DOHH2 (cell line): ENCODE data around the gene TMEM214.

Experiments
- H3F3A ChIP-seq: fragments of 200-600 bp; sonication (generic), shearing (Covaris generic); 2 replicates; pipeline ENCODE4 v1.6.0; 2016; ENCODE audit warnings: antibody characterized with exemption, mild to moderate bottlenecking; ENCODE audit not compliant: control insufficient read depth, insufficient read depth
- H3K27ac ChIP-seq: fragments of 200-600 bp; sonication (generic); 2 replicates; pipeline ENCODE4 v1.5.1; 2014; ENCODE audit warnings: low read depth, mild to moderate bottlenecking, low read length, moderate library complexity
- H3K27me3 ChIP-seq: fragments of 200-600 bp; sonication (generic); 2 replicates; pipeline ENCODE4 v1.6.1; 2014; ENCODE audit warnings: mild to moderate bottlenecking, low read length, mixed read lengths; ENCODE audit not compliant: control insufficient read depth
- H3K36me3 ChIP-seq: fragments of 200-600 bp; sonication (generic); 2 replicates; pipeline ENCODE4 v1.6.1; 2014; ENCODE audit warnings: mild to moderate bottlenecking, low read length, moderate library complexity, mixed read lengths; ENCODE audit not compliant: control insufficient read depth
- H3K4me1 ChIP-seq: fragments of 200-600 bp; sonication (generic); 2 replicates; pipeline ENCODE4 v1.6.1; 2014; ENCODE audit warnings: mild to moderate bottlenecking, low read length, mixed read lengths; ENCODE audit not compliant: control insufficient read depth
- H3K4me2 ChIP-seq: fragments of 200-600 bp; sonication (generic); 2 replicates; pipeline ENCODE4 v1.6.0; 2014; ENCODE audit warnings: mild to moderate bottlenecking, low read length, moderate library complexity
- H3K4me3 ChIP-seq: fragments of 200-600 bp; sonication (generic); 2 replicates; pipeline ENCODE4 v1.5.1; 2014; ENCODE audit warnings: mild to moderate bottlenecking, low read length, mixed read lengths
- H3K79me2 ChIP-seq: fragments of 200-600 bp; sonication (generic); 2 replicates; pipeline ENCODE4 v1.6.1; 2014; ENCODE audit warnings: mild to moderate bottlenecking, low read length, mixed read lengths; ENCODE audit not compliant: control insufficient read depth
- H3K9me2 ChIP-seq: fragments of 200-600 bp; sonication (generic); replicated peaks from 2 replicates; pipeline ENCODE4 v1.6.1; 2014; ENCODE audit warnings: mild to moderate bottlenecking, low read length, mixed read lengths; ENCODE audit not compliant: control insufficient read depth
- H3K9me3 ChIP-seq: fragments of 200-600 bp; sonication (generic); 2 replicates; pipeline ENCODE4 v1.6.1; 2014; ENCODE audit warnings: antibody characterized with exemption, low read length, mixed read lengths; ENCODE audit not compliant: control insufficient read depth, insufficient read depth
- H4K20me1 ChIP-seq: fragments of 200-600 bp; sonication (generic); 2 replicates; pipeline ENCODE4 v1.6.0; 2014; ENCODE audit warnings: low read depth, mild to moderate bottlenecking, antibody characterized with exemption, low read length, moderate library complexity; ENCODE audit not compliant: control insufficient read depth, insufficient read depth
- CTCF ChIP-seq: fragments of 200-600 bp; sonication (generic); IDR thresholded peaks from one replicate; pipeline ENCODE4 v1.5.1; 2014; ENCODE audit warnings: antibody characterized with exemption, mild to moderate bottlenecking, low read depth, low read length; ENCODE audit not compliant: poor library complexity, severe bottlenecking
- EZH2phosphoT487 ChIP-seq: fragments of 200-600 bp; sonication (generic); IDR thresholded peaks from 2 replicates; pipeline ENCODE4 v1.6.1; 2017; ENCODE audit warnings: borderline replicate concordance, mild to moderate bottlenecking, antibody characterized with exemption, low read length, moderate library complexity, mixed read lengths

The TMEM214 gene

GRCh38 chr2:27057184-27057583, 24.4 kb downstream of the TMEM214 start:
- H3K36me3 ChIP-seq: peaks cover 42% of the 10 kb centered on the region

GRCh38 chr2:27058210-27058609, 25.4 kb downstream of the TMEM214 start:
- H3K9me3 ChIP-seq: no peaks in the 10 kb centered on the region
- peaks cover 42% of the 10 kb centered on the region for H3K36me3 ChIP-seq
- no peaks in the 10 kb centered on the region for H3K79me2 ChIP-seq
- H3F3A ChIP-seq: no peaks in the 10 kb centered on the region
- H3K4me1 ChIP-seq: no peaks in the 10 kb centered on the region
- no peak overlapping the region for H3K4me3 ChIP-seq
- TF ChIP-seq EZH2phosphoT487 (no peak), CTCF (no peak)
- no peaks in the 10 kb centered on the region for H4K20me1 ChIP-seq
- no peak overlapping the region for H3K4me2 ChIP-seq
- no peaks in the 10 kb centered on the region for H3K27me3 ChIP-seq
- no peaks in the 10 kb centered on the region for H3K9me2 ChIP-seq
- H3K27ac ChIP-seq: no peak overlapping the region

More at GRCh38 chr2:27057184-27057583, 24.4 kb downstream of the TMEM214 start:
- Histone ChIP-seq H3K9me2 (no peaks in the 10 kb centered on the region), H3K27me3 (no peaks in the 10 kb centered on the region), H3F3A (no peaks in the 10 kb centered on the region), H3K79me2 (peaks cover 2% of the 10 kb centered on the region), H4K20me1 (no peaks in the 10 kb centered on the region), H3K4me1 (peaks cover 7% of the 10 kb centered on the region), H3K4me2 (no peak overlapping the region), H3K4me3 (no peak overlapping the region), H3K9me3 (no peaks in the 10 kb centered on the region), H3K27ac (no peak overlapping the region)
- TF ChIP-seq CTCF (no peak), EZH2phosphoT487 (no peak)

GRCh38 chr2:27059141-27059820, 26.5 kb downstream of the TMEM214 start:
- Histone ChIP-seq H3K27ac (no peak overlapping the region), H3K9me3 (no peaks in the 10 kb centered on the region), H3F3A (0 out of 2 replicates have a peak, but pooled peaks cover 3% of the 10 kb centered on the region), H3K4me1 (no peaks in the 10 kb centered on the region), H3K27me3 (no peaks in the 10 kb centered on the region), H3K9me2 (no peaks in the 10 kb centered on the region), H3K36me3 (peaks cover 38% of the 10 kb centered on the region), H4K20me1 (no peaks in the 10 kb centered on the region), H3K4me3 (no peak overlapping the region), H3K4me2 (no peak overlapping the region), H3K79me2 (no peaks in the 10 kb centered on the region)
- no peak for TF ChIP-seq CTCF
- TF ChIP-seq EZH2phosphoT487: no peak
